HEK293T (cell line): Measurements from ENCODE around the gene SLC17A6.

Experiments used
- ARNT ChIP-seq: fragments of 450-650 bp; IDR thresholded peaks from 2 replicates; pipeline ENCODE4 v1.6.1; 2017; ENCODE audit warnings: mild to moderate bottlenecking
- BHLHE40 ChIP-seq: fragments of 450-650 bp; IDR thresholded peaks from 2 replicates; pipeline ENCODE4 v1.6.1; 2016; ENCODE audit warnings: mild to moderate bottlenecking, moderate library complexity, borderline replicate concordance
- FOXK2 ChIP-seq: fragments of 450-650 bp; IDR thresholded peaks from 2 replicates; pipeline ENCODE4 v1.6.1; 2016; ENCODE audit warnings: mild to moderate bottlenecking
- NFRKB ChIP-seq: fragments of 450-650 bp; IDR thresholded peaks from 2 replicates; pipeline ENCODE4 v1.6.1; 2016; ENCODE audit warnings: mild to moderate bottlenecking, moderate library complexity
- PKNOX1 ChIP-seq: fragments of 450-650 bp; IDR thresholded peaks from 2 replicates; pipeline ENCODE4 v1.6.1; 2016
- TARDBP ChIP-seq: fragments of 450-650 bp; IDR thresholded peaks from 2 replicates; pipeline ENCODE4 v1.6.1; 2016
- ZNF384 ChIP-seq: fragments of 450-650 bp; IDR thresholded peaks from 2 replicates; pipeline ENCODE4 v1.6.1; 2016

- TF ChIP-seq BHLHE40: no peak
- no peak for TF ChIP-seq NFRKB
- TF ChIP-seq TARDBP: no peak
- TF ChIP-seq ZNF384: no peak
- no peak for TF ChIP-seq FOXK2
- TF ChIP-seq PKNOX1: no peak
- no peak for TF ChIP-seq ARNT
These were observed 35.8 kb upstream of the SLC17A6 start for GRCh38 chr11:22302368-22302767.
